Epithelial cell of proximal tubule (primary cell): Measurements from ENCODE around the gene APCDD1. TPM values are rescaled to one million over a fixed set of nuclear protein-coding genes. Genes with fewer than 3 reads are reported as not detected.
A peak's percentile ranks its signal among the peaks of the same experiment; 100 is the strongest.

Experiments used
- DNase-seq: peaks from one replicate; pipeline ENCODE4 v3.0.0-alpha.2; 2011; ENCODE audit warnings: low read depth
- H3K4me3 ChIP-seq: 2 replicates; pipeline ENCODE4 v1.5.1; 2011; ENCODE audit warnings: low read depth, mild to moderate bottlenecking, low read length
- CTCF ChIP-seq: conservative IDR thresholded peaks from 2 replicates; pipeline ENCODE4 v1.5.1; 2012; ENCODE audit warnings: low read depth, mild to moderate bottlenecking, low read length
- total RNA-seq: library from RNA; depleted of rRNA; stranded (reverse); fragments of >200 nt; gene quantifications from 2 replicates; pipeline ENCODE4 v1.2.3, GENCODE V29; 2015

Gene APCDD1
- total RNA-seq, 1 donor from 2014 or later: not detected

- no peak for TF ChIP-seq CTCF
- H3K4me3 ChIP-seq: peak overlapping the region; percentile 20
- no peak for DNase-seq
Observed at GRCh38 chr18:10454681-10455557, 484 bp downstream of the APCDD1 start.

- TF ChIP-seq CTCF: no peak
- no peak for DNase-seq
- no peak overlapping the region for H3K4me3 ChIP-seq
Observed at GRCh38 chr18:10455726-10456453, 1.5 kb downstream of the APCDD1 start.

- no peak for TF ChIP-seq CTCF
- DNase-seq: no peak
- no peak overlapping the region for H3K4me3 ChIP-seq
Observed at GRCh38 chr18:10456718-10457117, 2.3 kb downstream of the APCDD1 start.

GRCh38 chr18:10457128-10457527 lies 2.7 kb downstream of the APCDD1 start:
- no peak overlapping the region for H3K4me3 ChIP-seq
- DNase-seq: no peak
- TF ChIP-seq CTCF: no peak

GRCh38 chr18:10457767-10458166 lies 3.3 kb downstream of the APCDD1 start:
- H3K4me3 ChIP-seq: no peak overlapping the region
- no peak for TF ChIP-seq CTCF
- no peak for DNase-seq

- TF ChIP-seq CTCF: no peak
- no peak for DNase-seq
- no peak overlapping the region for H3K4me3 ChIP-seq
Observed at GRCh38 chr18:10458691-10459090, 4.3 kb downstream of the APCDD1 start.
